Measurements from ENCODE around the gene ZC3H10. TPM values are rescaled to one million over a fixed set of nuclear protein-coding genes. Genes with fewer than 3 reads are reported as not detected.
A peak's percentile ranks its signal among the peaks of the same experiment; 100 is the strongest.
"Not testable (repeated sequence)": the region's sequence is repeated elsewhere in the genome, so short reads cannot be mapped to it uniquely, and the experiment has no call there.

The ZC3H10 gene
- total RNA-seq, 1 experiment from 2014 or later = 5.6 TPM

GRCh38 chr12:56114084-56114483 lies 4.0 kb upstream of the ZC3H10 start:
- Histone ChIP-seq H3K4me2 (ENCODE audit: low read length) (no peak overlapping the region), H4K20me1 (ENCODE audit: low read length) (no peaks in the 10 kb centered on the region), H3K27ac (ENCODE audit: low read length) (no peak overlapping the region), H3K27me3 (ENCODE audit: low read length) (no peaks in the 10 kb centered on the region), H3K79me2 (ENCODE audit: low read length) (peaks cover 19% of the 10 kb centered on the region), H3K4me1 (ENCODE audit: insufficient read depth, low read length) (peaks cover 11% of the 10 kb centered on the region), H2AFZ (ENCODE audit: low read length) (no peak overlapping the region), H3K36me3 (ENCODE audit: low read depth, low read length) (peaks cover 45% of the 10 kb centered on the region), H3K9me2 (replicated peaks; ENCODE audit: low read length) (no peaks in the 10 kb centered on the region), H3K4me3 (ENCODE audit: low read length) (no peak overlapping the region), H3K9me3 (ENCODE audit: low read length) (no peaks in the 10 kb centered on the region), H3K9ac (ENCODE audit: low read length) (no peak overlapping the region), H3F3A (ENCODE audit: low read length, unreplicated experiment) (peaks cover 8% of the 10 kb centered on the region)
- CTCF ChIA-PET = no interaction called here
- intact Hi-C loops (cut with micrococcal nuclease) = no loop called here
- ATAC-seq = no peak
- POLR2A ChIA-PET (ENCODE audit: unreplicated experiment) = no interaction called here
- no peak for TF ChIP-seq CTCF (conservative IDR thresholded peaks at IDR 0.05; ENCODE audit: low read depth, low read length)
- TF ChIP-seq EZH2phosphoT487 (IDR thresholded peaks at IDR 0.05; ENCODE audit: borderline replicate concordance, low read length) = no peak
- no peak for DNase-seq
- BruUV-seq (replicated peaks) = no TSS peak

GRCh38 chr12:56115329-56115728 lies 2.7 kb upstream of the ZC3H10 start:
- peaks cover 30% of the 10 kb centered on the region for H3K79me2 ChIP-seq (ENCODE audit: low read length)
- ATAC-seq (no peak), DNase-seq (peak; percentile 23)
- peaks cover 23% of the 10 kb centered on the region for H3K4me1 ChIP-seq (ENCODE audit: insufficient read depth, low read length)
- no peaks in the 10 kb centered on the region for H3K9me2 ChIP-seq (replicated peaks; ENCODE audit: low read length)
- H3K9me3 ChIP-seq (ENCODE audit: low read length) = no peaks in the 10 kb centered on the region
- ChIA-PET CTCF (no interaction called here), POLR2A (ENCODE audit: unreplicated experiment) (interaction anchor here (0.8 kb wide), 1 partner anchor 36 kb away, joined by 4 read pairs; no protein-coding TSS in a partner anchor)
- intact Hi-C loops (cut with micrococcal nuclease) = loop anchor here (5.0 kb wide), 3 partner anchors 38 to 68 kb away; partner anchors contain the start of gene MYL6
- H3F3A ChIP-seq (ENCODE audit: low read length, unreplicated experiment) = peaks cover 8% of the 10 kb centered on the region
- H3K27me3 ChIP-seq (ENCODE audit: low read length) = no peaks in the 10 kb centered on the region
- peak overlapping the region; percentile 90 for H3K27ac ChIP-seq (ENCODE audit: low read length)
- TF ChIP-seq EZH2 (IDR thresholded peaks at IDR 0.05; ENCODE audit: low read length, unreplicated experiment) (no peak), EZH2phosphoT487 (IDR thresholded peaks at IDR 0.05; ENCODE audit: borderline replicate concordance, low read length) (no peak), CTCF (conservative IDR thresholded peaks at IDR 0.05; ENCODE audit: low read depth, low read length) (no peak)
- H2AFZ ChIP-seq (ENCODE audit: low read length) = peak overlapping the region; percentile 88
- peak overlapping the region; percentile 99 for H3K9ac ChIP-seq (ENCODE audit: low read length)
- H3K36me3 ChIP-seq (ENCODE audit: low read depth, low read length) = peaks cover 36% of the 10 kb centered on the region
- BruUV-seq (replicated peaks) = no TSS peak
- peak overlapping the region; percentile 96 for H3K4me3 ChIP-seq (ENCODE audit: low read length)
- H4K20me1 ChIP-seq (ENCODE audit: low read length) = no peaks in the 10 kb centered on the region
- H3K4me2 ChIP-seq (ENCODE audit: low read length) = peak overlapping the region; percentile 89

- peak; percentile 31 for ATAC-seq
- Histone ChIP-seq H4K20me1 (ENCODE audit: low read length) (no peaks in the 10 kb centered on the region), H3K4me1 (ENCODE audit: insufficient read depth, low read length) (peaks cover 27% of the 10 kb centered on the region), H3K4me3 (ENCODE audit: low read length) (peak within 1 kb of the TSS; percentile 96), H3K36me3 (ENCODE audit: low read depth, low read length) (peaks cover 25% of the 10 kb centered on the region), H3K27me3 (ENCODE audit: low read length) (no peaks in the 10 kb centered on the region), H3K4me2 (ENCODE audit: low read length) (peak within 1 kb of the TSS; percentile 89), H3K9me3 (ENCODE audit: low read length) (no peaks in the 10 kb centered on the region), H3K9ac (ENCODE audit: low read length) (peak within 1 kb of the TSS; percentile 99), H3F3A (ENCODE audit: low read length, unreplicated experiment) (peaks cover 8% of the 10 kb centered on the region), H3K27ac (ENCODE audit: low read length) (peak within 1 kb of the TSS; percentile 90), H3K9me2 (replicated peaks; ENCODE audit: low read length) (no peaks in the 10 kb centered on the region), H3K79me2 (ENCODE audit: low read length) (peaks cover 33% of the 10 kb centered on the region), H2AFZ (ENCODE audit: low read length) (peak within 1 kb of the TSS; percentile 88)
- TF ChIP-seq EZH2 (IDR thresholded peaks at IDR 0.05; ENCODE audit: low read length, unreplicated experiment) (no peak), CTCF (conservative IDR thresholded peaks at IDR 0.05; ENCODE audit: low read depth, low read length) (no peak), EZH2phosphoT487 (IDR thresholded peaks at IDR 0.05; ENCODE audit: borderline replicate concordance, low read length) (no peak)
- CTCF ChIA-PET = interaction anchor here (0.6 kb wide), 1 partner anchor 469 kb away, joined by 4 read pairs; no protein-coding TSS in a partner anchor
- POLR2A ChIA-PET (ENCODE audit: unreplicated experiment) = interaction anchor here (0.8 kb wide), 1 partner anchor 37 kb away, joined by 4 read pairs; no protein-coding TSS in a partner anchor
- intact Hi-C loops (cut with micrococcal nuclease) = loop anchor here (5.0 kb wide), 3 partner anchors 39 to 69 kb away; partner anchors contain the start of gene MYL6
- BruUV-seq (replicated peaks) = TSS peak; percentile 89
- peak; percentile 97 for DNase-seq
Observed at GRCh38 chr12:56116267-56117081, 1.6 kb upstream of the ZC3H10 start, which contains the start of gene RPL41. TSS of gene RPL41 (plus strand) at chr12:56116633.

DNA sequence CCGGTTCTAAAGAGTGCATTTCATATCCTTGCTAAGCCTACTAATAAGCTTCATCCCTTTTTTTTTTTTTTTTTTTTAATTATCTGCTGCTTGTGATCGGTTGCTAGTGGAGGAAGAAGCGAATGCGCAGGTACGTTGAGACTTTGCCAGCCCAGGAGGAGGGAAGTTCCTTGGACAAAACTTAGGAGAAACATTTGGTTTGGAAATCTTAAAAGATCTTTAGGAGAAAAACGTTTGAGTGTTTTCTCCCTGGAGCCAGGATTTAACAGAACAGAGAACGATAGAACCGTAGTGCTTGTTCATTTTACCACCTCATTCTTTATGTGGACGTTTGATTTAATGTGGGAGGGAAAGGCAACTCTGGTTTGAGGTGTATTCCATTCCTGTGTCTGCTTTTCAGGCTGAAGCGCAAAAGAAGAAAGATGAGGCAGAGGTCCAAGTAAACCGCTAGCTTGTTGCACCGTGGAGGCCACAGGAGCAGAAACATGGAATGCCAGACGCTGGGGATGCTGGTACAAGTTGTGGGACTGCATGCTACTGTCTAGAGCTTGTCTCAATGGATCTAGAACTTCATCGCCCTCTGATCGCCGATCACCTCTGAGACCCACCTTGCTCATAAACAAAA lies 872 bp upstream of the ZC3H10 start:
- Histone ChIP-seq H3K9ac (ENCODE audit: low read length) (peak overlapping the region; percentile 99), H3K4me2 (ENCODE audit: low read length) (peak overlapping the region; percentile 89), H3K27ac (ENCODE audit: low read length) (peak overlapping the region; percentile 90), H3K79me2 (ENCODE audit: low read length) (peaks cover 33% of the 10 kb centered on the region), H3K36me3 (ENCODE audit: low read depth, low read length) (peaks cover 21% of the 10 kb centered on the region), H3K4me3 (ENCODE audit: low read length) (peak overlapping the region; percentile 96), H3K4me1 (ENCODE audit: insufficient read depth, low read length) (peaks cover 27% of the 10 kb centered on the region)
- BruUV-seq (replicated peaks); H4K20me1 ChIP-seq (ENCODE audit: low read length); H3K9me3 ChIP-seq (ENCODE audit: low read length); H3K9me2 ChIP-seq (replicated peaks; ENCODE audit: low read length); H3F3A ChIP-seq (ENCODE audit: low read length, unreplicated experiment); H3K27me3 ChIP-seq (ENCODE audit: low read length); ATAC-seq; DNase-seq; H2AFZ ChIP-seq (ENCODE audit: low read length): not testable (repeated sequence)
- CTCF ChIA-PET = interaction anchor here (0.6 to 2.9 kb wide), 3 partner anchors 72 to 469 kb away, joined by 4 to 37 read pairs (median 4); partner anchors contain the start of gene SMARCC2
- POLR2A ChIA-PET (ENCODE audit: unreplicated experiment) = interaction anchor here (1.3 kb wide), 1 partner anchor 13 kb away, joined by 7 read pairs; the partner anchor contains the start of gene PA2G4
- intact Hi-C loops (cut with micrococcal nuclease) = loop anchor here (5.0 kb wide), 3 partner anchors 40 to 70 kb away; partner anchors contain the start of gene MYL6
